GM19023 (cell line): ENCODE data around the gene YIPF2.
A peak's percentile ranks its signal among the peaks of the same experiment; 100 is the strongest.
"Not testable (repeated sequence)": the region's sequence is repeated elsewhere in the genome, so short reads cannot be mapped to it uniquely, and the experiment has no call there.

Experiments
- ATAC-seq: cut with Tn5 transposase; IDR thresholded peaks from one replicate; pipeline ENCODE4 v1.9.1; 2021; ENCODE audit warnings: mild to moderate bottlenecking, moderate library complexity; ENCODE audit not compliant: unreplicated experiment

The YIPF2 gene

DNA sequence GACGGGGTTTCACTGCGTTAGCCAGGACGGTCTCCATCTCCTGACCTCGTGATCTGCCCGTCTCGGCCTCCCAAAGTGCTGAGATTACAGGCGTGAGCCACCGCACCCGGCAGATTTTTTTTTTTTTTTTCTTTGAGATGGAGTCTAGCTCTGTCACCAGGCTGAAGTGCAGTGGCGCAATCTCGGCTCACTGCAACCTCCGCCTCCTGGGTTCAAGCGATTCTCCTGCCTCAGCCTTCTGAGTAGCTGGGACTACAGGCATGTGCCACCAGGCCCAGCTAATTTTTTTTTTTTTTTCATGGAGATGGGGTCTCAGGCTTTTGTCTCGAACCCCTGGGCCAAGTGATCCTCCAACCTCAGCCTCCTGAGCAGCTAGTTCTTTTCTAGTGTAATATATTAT is 13.2 kb upstream of the YIPF2 start:
- not testable (repeated sequence) for ATAC-seq

- ATAC-seq: no peak
These were observed 8.2 kb upstream of the YIPF2 start for GRCh38 chr19:10936661-10937084.

DNA sequence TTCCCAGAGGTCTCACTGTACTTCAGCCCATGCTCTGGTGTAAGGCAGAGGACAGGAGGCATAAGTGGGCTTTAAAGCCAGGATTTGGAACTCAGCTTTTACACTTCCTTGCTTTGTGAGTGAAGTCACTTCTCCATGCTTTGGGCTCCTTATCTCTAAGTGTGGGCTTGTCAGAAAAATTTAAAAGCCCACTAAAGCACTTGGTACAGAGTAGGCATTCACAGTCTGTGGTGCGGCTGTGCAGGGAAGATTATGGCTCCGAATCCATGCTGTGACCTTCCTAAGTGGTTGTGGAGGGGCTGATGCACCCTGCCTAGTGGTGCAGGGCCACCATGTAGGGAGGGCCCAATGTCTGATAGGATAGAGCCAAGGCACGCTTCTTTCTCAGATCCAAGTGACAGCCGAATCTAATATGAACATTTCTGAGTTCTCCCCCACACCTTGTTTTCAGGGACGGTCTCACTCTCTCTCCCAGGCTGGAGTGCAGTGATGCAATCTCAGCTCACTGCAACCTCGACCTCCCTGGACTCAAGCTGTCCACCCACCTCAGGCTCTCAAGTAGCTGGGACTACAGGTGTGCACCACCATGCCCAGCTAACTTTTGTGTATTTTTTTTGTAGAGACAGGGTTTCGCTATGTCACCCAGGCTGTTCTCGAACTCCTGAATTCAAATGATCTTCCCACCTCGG is 7.1 kb upstream of the YIPF2 start:
- ATAC-seq: no peak

- ATAC-seq: no peak
These were observed 959 bp upstream of the YIPF2 start for GRCh38 chr19:10929402-10929794.

DNA sequence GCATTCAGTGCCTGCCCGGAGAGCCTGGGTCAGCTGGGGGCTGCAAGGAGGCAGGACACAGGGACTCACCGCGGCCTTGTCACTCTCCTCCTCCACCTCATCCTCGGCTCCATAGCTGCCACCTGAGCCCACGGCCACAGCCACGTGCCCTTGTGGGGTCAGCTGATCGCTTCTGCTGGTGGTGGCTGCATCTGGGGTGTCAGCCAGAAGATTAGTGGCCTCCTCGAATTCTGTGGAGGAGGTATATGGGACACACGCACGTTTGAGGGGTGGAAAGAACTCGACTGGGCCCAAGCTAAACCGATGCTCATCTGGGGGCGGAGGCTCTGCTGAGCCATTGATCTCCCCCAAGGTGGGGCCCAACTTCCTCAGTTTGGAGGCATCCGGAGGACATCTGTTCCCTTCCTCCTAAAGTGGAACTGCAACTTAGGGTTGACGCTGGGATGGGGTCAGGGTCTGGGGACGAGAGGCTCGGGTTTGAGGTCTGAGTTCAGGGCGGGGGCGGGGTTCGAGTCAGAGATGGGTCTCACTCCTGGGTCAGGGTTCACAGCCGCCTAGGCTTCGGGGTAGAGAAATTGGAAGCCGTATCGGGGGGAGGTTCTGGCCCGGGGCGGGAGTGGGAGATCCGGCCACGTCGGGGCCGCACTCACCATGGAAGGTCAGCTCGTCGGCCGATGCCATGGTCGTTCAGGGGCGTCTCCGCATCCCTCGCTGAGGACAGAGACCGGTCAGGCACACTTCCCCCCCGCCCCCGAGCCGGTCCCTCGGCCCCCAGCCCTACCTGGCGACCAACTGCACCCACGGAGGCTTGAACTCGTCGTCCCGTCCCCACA is 493 bp downstream of the YIPF2 start:
- peak; percentile 18 for ATAC-seq

GRCh38 chr19:10924597-10924996 is 3.8 kb downstream of the YIPF2 start:
- ATAC-seq: no peak

- no peak for ATAC-seq
These were observed 5.0 kb downstream of the YIPF2 start for GRCh38 chr19:10923260-10924112.

DNA sequence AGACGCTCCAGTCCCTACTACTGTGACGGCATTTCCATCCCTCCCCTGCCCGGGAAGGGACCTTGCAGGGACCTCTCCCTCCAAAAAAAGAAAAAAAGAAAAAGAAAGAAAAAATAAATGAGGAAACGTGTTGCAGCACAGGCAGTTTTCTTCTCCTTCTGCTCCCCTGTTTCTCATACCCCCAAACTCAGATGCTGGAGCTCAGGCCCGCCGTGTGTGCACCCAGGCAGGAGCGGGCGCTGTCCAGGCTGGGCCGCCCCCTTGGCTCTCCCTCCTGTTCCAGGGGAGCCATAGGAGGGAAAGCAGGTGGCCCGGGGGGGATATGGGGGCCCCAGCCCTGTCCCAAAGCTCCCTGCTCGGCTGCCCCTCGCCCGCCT is 5.8 kb downstream of the YIPF2 start:
- no peak for ATAC-seq

GRCh38 chr19:10921910-10922637 is 6.4 kb downstream of the YIPF2 start:
- no peak for ATAC-seq

GRCh38 chr19:10921199-10921909 is 7.1 kb downstream of the YIPF2 start:
- no peak for ATAC-seq

- ATAC-seq: no peak
These were observed 7.7 kb downstream of the YIPF2 start for GRCh38 chr19:10920781-10921180.

GRCh38 chr19:10920288-10920655 is 8.2 kb downstream of the YIPF2 start:
- ATAC-seq: no peak

DNA sequence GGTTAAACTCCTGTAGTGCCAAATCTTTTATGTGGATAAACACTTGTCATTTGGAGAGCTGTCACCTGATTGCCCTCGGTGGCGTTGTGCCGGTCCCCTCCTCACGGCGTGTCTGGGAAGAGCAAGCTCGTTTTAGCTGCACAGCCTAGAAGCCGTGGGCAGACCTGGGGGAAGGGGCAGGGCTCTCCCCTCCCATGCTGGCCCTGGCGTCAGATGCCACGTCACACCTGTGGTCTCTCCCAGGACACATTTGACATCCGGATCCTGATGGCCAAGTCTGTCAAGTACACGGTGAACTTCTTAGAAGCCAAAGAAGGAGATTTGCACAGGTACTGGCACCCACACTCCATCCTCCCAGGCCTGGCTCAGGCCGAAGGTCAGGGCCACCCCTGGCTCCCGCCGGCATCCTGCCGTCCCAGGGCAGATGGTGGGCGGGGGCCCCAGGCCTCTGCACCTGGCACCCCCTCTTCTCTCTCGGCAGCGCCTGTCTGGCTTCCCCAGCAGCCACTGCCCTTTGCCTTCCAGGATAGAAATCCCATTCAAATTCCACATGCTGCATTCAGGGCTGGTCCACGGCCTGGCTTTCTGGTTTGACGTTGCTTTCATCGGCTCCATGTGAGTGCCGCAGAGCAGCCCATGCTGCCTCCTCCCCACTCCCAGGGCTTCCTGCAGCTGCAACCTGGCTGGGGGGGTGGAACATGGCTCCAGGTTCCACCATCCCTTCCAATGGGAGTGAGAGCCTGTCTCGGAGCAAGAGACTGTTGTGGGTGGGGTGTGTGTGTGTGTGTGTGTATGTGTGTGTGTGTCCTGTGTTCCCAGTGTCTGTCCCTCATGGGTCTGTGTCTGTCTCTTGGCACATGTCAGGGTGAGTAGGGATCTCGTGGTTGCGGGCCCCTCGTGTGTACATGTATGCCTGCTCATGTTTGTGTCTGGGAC is 8.8 kb downstream of the YIPF2 start:
- ATAC-seq: no peak

DNA sequence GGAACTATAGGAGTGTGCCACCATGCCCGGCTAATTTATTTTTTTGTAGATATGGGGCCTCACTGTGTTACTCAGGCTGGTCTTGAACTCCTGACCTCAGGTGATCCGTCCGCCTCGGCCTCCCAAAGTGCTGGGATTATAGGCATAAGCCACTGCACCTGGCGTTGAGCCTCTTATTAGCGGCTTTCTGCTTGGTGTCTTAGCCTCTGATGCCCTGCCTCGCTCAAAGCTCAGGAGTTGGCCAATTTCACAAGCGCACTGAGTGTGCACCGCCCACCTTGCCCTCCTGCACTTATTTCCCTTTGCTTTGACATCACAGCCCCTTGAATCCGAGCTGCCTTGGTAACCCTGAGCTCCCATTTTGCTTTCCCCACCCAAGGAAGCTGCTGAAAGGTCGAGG is 10.1 kb downstream of the YIPF2 start:
- ATAC-seq: no peak

DNA sequence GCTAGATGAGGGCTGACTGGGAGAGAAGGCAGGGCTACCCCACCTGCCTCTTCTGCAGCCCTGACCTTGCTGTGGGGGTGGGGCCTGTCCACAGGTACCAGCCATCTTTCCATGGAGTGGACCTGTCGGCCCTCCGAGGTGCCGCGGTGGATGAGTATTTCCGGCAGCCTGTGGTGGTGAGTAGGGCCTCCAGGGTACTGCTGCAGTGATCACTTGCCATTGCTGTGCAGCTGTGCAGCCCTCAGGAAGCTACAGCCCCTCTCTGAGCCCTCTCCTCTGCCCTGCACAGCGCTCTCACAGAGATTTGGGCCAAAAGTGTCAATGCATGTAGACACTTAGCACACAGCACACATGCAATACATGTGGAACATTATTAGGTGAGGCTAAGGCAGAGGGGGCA is 11.8 kb downstream of the YIPF2 start:
- ATAC-seq: no peak

- no peak for ATAC-seq
These were observed 13.0 kb downstream of the YIPF2 start for GRCh38 chr19:10915130-10916091.

DNA sequence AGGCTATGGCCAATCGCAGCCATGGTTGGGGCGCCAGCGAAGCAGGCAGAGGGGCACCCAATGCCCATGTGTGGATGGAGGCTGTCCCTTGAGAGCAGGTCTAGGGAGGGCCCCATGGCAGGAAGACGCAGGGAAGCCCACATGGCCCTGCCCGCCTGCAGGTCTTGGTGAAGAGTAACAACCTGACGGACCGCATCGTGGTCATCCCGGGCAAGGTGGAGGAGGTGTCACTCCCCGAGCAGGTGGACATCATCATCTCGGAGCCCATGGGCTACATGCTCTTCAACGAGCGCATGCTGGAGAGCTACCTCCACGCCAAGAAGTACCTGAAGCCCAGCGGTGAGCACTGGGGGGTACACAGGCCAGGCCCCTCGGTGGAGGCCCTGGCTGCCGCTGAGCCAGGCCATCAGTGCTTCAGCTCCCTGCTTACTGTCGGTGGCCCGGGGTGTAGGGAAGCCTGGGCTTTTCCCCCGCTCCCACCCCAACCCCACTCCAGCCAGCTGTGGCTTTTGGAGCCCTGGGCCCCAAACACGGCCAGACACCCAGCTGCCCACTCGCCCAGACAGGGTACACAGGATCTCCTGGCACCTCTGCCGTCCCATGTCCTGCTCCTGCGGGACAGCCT is 14.6 kb downstream of the YIPF2 start:
- ATAC-seq: no peak

DNA sequence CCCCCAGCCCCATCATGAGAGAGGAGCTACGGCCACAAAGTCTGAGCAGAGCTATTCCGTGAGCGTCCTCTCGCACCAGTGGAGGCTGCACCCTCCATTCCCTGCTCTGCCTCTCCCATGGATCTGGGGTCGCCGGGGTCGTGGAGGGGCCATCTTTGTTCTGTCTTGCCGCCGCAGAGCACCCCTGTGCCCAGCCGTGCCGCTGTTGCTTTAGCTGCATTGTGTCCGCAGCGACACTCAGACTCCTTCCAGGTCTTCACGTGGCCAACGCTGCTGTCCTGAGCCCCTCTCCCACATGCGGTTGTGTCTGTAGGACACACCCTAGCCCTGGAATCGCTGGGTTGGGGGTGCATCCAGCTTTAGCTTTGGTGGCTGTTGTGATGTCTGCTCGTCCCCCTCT is 15.8 kb downstream of the YIPF2 start:
- ATAC-seq: no peak
